K562 (cell line): ENCODE data around the gene JUNB. TPM values are rescaled to one million over a fixed set of nuclear protein-coding genes. Genes with fewer than 3 reads are reported as not detected.

Source experiments
- ARID3B ChIP-seq: fragments of 250-450 bp; sonication (Bioruptor Pico); IDR thresholded peaks from 2 replicates; pipeline ENCODE4 v1.4.0; 2020; ENCODE audit warnings: borderline replicate concordance
- ASH1L ChIP-seq: fragments of 450-650 bp; IDR thresholded peaks from 2 replicates; pipeline ENCODE4 v1.6.1; 2018; ENCODE audit warnings: borderline replicate concordance, mild to moderate bottlenecking, low read depth; ENCODE audit not compliant: partially characterized antibody
- CTBP1 ChIP-seq: fragments of 450-650 bp; IDR thresholded peaks from 2 replicates; pipeline ENCODE4 v1.6.1; 2016; ENCODE audit warnings: borderline replicate concordance
- FOXA3 ChIP-seq, 2 experiments: fragments of 450-650 bp in 1 of 2; sonication (generic) in 1 of 2; formaldehyde crosslinking; IDR thresholded peaks in 1 of 2; conservative IDR thresholded peaks in 1 of 2; 2 replicates each; pipeline versions ENCODE4 v1.4.0 to v1.8.0; 2020 to 2022; ENCODE audit warnings: mild to moderate bottlenecking in 2 of 2, missing genetic modification reagents in 1 of 2
- GTF2A2 ChIP-seq: IDR thresholded peaks from 2 replicates; pipeline ENCODE4 v1.6.1; 2016; ENCODE audit warnings: mild to moderate bottlenecking, missing genetic modification characterization, missing compliant biosample characterization
- HNRNPUL1 ChIP-seq: fragments of 200-400 bp; formaldehyde crosslinking; IDR thresholded peaks from 2 replicates; pipeline ENCODE4 v1.6.1; 2017; ENCODE audit warnings: low read length
- IRF2 ChIP-seq: sonication (generic); formaldehyde crosslinking; IDR thresholded peaks from 2 replicates; pipeline ENCODE4 v1.8.1; 2022; ENCODE audit warnings: mild to moderate bottlenecking, missing genetic modification reagents
- NCOA2 ChIP-seq, 2 experiments: fragments of 450-650 bp; IDR thresholded peaks; 2 replicates each; pipeline ENCODE4 v1.6.1; 2018; ENCODE audit warnings: mild to moderate bottlenecking in 2 of 2, moderate library complexity in 1 of 2; ENCODE audit not compliant: partially characterized antibody in 2 of 2
- POLR2H ChIP-seq: IDR thresholded peaks from 2 replicates; pipeline ENCODE4 v1.6.1; 2016; ENCODE audit warnings: missing genetic modification characterization, low read depth, mild to moderate bottlenecking, control low read depth, missing compliant biosample characterization, moderate library complexity
- RFX7 ChIP-seq: fragments of 250-450 bp; sonication (Bioruptor Pico); IDR thresholded peaks from 2 replicates; pipeline ENCODE4 v1.5.1; 2021; ENCODE audit warnings: mild to moderate bottlenecking
- TRIM24 ChIP-seq, 2 experiments: fragments of 450-650 bp; IDR thresholded peaks; 2 replicates each; pipeline ENCODE4 v1.6.1; 2016
- ZBTB40 ChIP-seq, 2 experiments: fragments of 450-650 bp in 1 of 2; sonication (generic) in 1 of 2; formaldehyde crosslinking in 1 of 2; IDR thresholded peaks; 2 replicates each; pipeline versions ENCODE4 v1.7.1 to v1.9.0; 2016 to 2022; ENCODE audit warnings: inconsistent platforms in 1 of 2, mild to moderate bottlenecking in 1 of 2, missing genetic modification reagents in 1 of 2
- ZFP1 ChIP-seq: fragments of 450-650 bp; formaldehyde crosslinking; IDR thresholded peaks from 2 replicates; pipeline ENCODE4 v1.4.0; 2020; ENCODE audit warnings: mild to moderate bottlenecking, mixed read lengths
- ZNF263 ChIP-seq: sonication (generic); formaldehyde crosslinking; IDR thresholded peaks from 2 replicates; pipeline ENCODE4 v1.8.0; 2022; ENCODE audit warnings: mild to moderate bottlenecking, missing genetic modification reagents, borderline replicate concordance
- ZNF3 ChIP-seq: fragments of 250-450 bp; sonication (Bioruptor Pico); IDR thresholded peaks from 2 replicates; pipeline ENCODE4 v1.5.0; 2021; ENCODE audit warnings: mild to moderate bottlenecking, moderate library complexity
- ZNF41 ChIP-seq: fragments of 250-450 bp; sonication (Bioruptor Pico); conservative IDR thresholded peaks from 2 replicates; pipeline ENCODE4 v1.4.0; 2020; ENCODE audit warnings: mild to moderate bottlenecking
- ZNF780A ChIP-seq: fragments of 250-450 bp; sonication (Bioruptor Pico); IDR thresholded peaks from 2 replicates; pipeline ENCODE4 v1.5.0; 2021; ENCODE audit warnings: mild to moderate bottlenecking
- polyA plus RNA-seq, 8 experiments: library from polyadenylated mRNA; depleted of rRNA in 4 of 8; stranded (reverse) in 5 of 8; unstranded in 3 of 8; fragments of >200 nt; fragmentation: Nextera tagmentation in 2 of 8; fragmentation: Illumina TruSeq in 1 of 8; extraction: Ambion mirVana in 2 of 8; extraction: Trizol in 1 of 8; gene quantifications; 2 replicates each; pipeline versions ENCODE4 v1.2.1 to v1.2.3, GENCODE V29; 2011 to 2014; ENCODE audit warnings: inconsistent platforms in 1 of 8, missing spikeins in 1 of 8
- total RNA-seq, 7 experiments: library from RNA; depleted of rRNA in 6 of 7; stranded (reverse); fragments of >200 nt in 6 of 7; fragmentation: Illumina TruSeq in 2 of 7; extraction: Trizol in 2 of 7; gene quantifications; 2 replicates each; pipeline versions ENCODE4 v1.2.1 to v1.2.3, GENCODE V29; 2011 to 2021; ENCODE audit warnings: low replicate concordance in 1 of 7

JUNB gene
- total and polyA plus RNA-seq, 9 of the 15 experiments (the other 6 are each of a cell fraction or from before 2014, with no cell fraction given), result 0.23 to 88.1 (median 13.1) TPM

DNA sequence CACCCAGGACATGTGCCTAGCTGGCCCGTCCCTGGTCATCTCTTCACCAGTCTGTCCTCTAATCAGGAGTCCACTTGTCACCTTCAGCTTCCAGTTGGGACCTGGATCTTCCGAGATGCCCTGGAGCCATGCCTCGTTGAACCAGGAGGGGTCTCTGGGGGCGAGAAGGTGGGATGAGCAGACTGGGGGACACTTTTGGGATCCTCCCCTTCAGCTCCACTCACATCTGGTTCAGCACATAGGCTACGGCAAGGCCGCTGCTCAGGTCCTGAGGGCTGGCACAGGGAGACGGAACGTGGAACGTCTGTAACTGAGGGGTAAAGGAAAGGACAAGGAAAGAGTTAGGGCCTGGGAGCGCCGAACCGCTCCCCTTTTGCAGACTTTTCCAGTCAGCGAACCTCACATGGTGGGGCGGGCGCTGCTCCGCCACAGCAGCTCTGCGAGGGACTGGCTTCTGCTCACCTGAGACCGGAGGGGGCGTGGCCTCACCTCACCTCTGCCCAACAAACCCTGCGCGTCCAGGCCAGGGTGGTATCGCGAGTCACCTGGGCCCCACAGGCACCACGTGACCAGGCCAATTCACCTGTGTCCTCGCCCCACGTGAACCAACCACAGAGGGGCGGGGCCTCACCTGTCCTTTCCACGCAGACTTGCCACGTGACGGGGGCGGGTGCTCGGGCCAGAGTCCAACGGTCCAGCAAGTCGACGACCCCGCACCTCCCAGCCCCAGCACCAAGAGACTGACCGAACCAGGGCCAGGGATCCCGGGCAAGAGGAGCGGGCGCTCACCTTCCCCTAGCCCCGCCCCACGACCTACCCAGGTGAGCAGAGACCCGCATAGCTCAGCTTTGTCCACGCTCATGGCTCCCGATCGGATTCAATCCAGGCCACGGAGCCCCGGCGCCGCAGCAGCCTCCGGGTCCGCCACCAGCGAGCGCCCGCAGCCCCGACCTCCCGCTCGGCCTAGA, 16.4 kb upstream of the JUNB start, which contains the start of gene HOOK2 (continued):
- no peak for TF ChIP-seq POLR2H (tag)
- no peak for TF ChIP-seq FOXA3 (CRISPR knock-in tag; conservative IDR thresholded peaks at IDR 0.05 in 1 of 2, IDR thresholded peaks at IDR 0.05 in 1 of 2)
- no peak; the same call in 1 of the 2 replicates for TF ChIP-seq CTBP1
- TF ChIP-seq ASH1L, result no peak
- no peak for TF ChIP-seq ZBTB40 (IDR thresholded peaks at IDR 0.05)
- no peak for TF ChIP-seq ZBTB40 (CRISPR knock-in tag; IDR thresholded peaks at IDR 0.05)
- TF ChIP-seq TRIM24 (IDR thresholded peaks at IDR 0.05), result no peak
- TF ChIP-seq ZNF41 (CRISPR knock-in tag), result no peak
- TF ChIP-seq ZNF780A (CRISPR knock-in tag), result no peak
- TF ChIP-seq RFX7, result no peak
- TF ChIP-seq HNRNPUL1, result no peak
- no peak for TF ChIP-seq NCOA2 (IDR thresholded peaks at IDR 0.05; ENCODE audit: partially characterized antibody in 2 of 2)
- no peak for TF ChIP-seq ZNF3 (CRISPR knock-in tag)
- TF ChIP-seq ARID3B, result 0 out of 2 replicates have a peak, but pooled peaks have one; percentile 53
- TF ChIP-seq GTF2A2 (tag), result no peak
- peak; percentile 70; the same call in 1 of the 2 replicates for TF ChIP-seq IRF2 (CRISPR knock-in tag)
- TF ChIP-seq ZFP1 (CRISPR knock-in tag), result no peak
- TF ChIP-seq ZNF263, result no peak
